ENCODE measurements around the gene KRTAP29-1.

KRTAP29-1 gene

GRCh38 chr17:41333836-41334235 lies 31.2 kb upstream of the KRTAP29-1 start:
- in situ Hi-C loops (cut with MboI; ENCODE audit: low sequenced_read_pairs, unreplicated experiment) = no loop called here
- no peak for DNase-seq (ENCODE audit: low spot score)
- TF ChIP-seq, protein P1, sequence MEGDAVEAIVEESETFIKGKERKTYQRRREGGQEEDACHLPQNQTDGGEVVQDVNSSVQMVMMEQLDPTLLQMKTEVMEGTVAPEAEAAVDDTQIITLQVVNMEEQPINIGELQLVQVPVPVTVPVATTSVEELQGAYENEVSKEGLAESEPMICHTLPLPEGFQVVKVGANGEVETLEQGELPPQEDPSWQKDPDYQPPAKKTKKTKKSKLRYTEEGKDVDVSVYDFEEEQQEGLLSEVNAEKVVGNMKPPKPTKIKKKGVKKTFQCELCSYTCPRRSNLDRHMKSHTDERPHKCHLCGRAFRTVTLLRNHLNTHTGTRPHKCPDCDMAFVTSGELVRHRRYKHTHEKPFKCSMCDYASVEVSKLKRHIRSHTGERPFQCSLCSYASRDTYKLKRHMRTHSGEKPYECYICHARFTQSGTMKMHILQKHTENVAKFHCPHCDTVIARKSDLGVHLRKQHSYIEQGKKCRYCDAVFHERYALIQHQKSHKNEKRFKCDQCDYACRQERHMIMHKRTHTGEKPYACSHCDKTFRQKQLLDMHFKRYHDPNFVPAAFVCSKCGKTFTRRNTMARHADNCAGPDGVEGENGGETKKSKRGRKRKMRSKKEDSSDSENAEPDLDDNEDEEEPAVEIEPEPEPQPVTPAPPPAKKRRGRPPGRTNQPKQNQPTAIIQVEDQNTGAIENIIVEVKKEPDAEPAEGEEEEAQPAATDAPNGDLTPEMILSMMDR (IDR thresholded peaks at IDR 0.05; ENCODE audit: borderline replicate concordance, control extremely low read depth, extremely low read depth, insufficient read depth, missing control alignments) = no peak

DNA sequence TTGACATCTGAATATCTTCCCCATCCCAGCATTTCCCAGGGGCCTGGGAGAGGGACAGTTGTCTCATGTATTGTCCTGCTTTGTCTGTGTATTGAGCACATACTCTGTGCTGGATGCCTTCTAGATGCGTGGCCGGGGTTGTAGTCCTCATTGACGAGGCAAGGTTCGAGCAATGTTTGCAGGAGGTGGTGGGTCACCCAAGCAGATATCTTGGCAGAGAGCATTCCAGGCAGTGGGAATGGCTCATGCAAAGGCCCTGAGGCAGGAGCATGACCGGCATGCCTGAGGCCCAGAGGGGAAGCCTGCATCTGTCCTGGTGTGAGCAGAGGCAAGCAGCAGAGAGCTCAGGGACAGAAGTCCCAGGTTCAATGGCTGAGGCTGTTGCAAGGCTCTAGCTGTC lies 30.4 kb upstream of the KRTAP29-1 start:
- in situ Hi-C loops (cut with MboI; ENCODE audit: low sequenced_read_pairs, unreplicated experiment) = no loop called here
- TF ChIP-seq, protein P1 (IDR thresholded peaks at IDR 0.05; ENCODE audit: borderline replicate concordance, control extremely low read depth, extremely low read depth, insufficient read depth, missing control alignments) = no peak

DNA sequence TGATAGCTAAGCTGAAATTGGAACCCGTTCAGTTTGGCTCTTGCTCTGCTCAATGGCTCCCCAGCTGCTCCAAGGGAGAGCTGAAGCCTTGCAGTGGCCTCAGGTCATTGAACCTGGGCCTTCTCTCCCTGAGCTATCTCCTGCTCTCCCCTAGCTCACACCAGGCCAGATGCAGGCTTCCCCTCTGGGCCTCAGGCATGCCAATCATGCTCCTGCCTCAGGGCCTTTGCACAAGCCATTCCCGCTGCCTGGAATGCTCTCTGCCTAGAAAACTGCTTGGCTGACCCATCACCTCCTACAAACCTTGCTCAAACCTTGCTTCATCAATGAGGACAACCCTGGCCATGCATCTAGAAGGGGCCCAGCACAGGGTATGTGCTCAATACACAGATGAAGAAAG lies 29.6 kb upstream of the KRTAP29-1 start:
- TF ChIP-seq, protein P1 (IDR thresholded peaks at IDR 0.05; ENCODE audit: borderline replicate concordance, control extremely low read depth, extremely low read depth, insufficient read depth, missing control alignments) = no peak
- in situ Hi-C loops (cut with MboI; ENCODE audit: low sequenced_read_pairs, unreplicated experiment) = no loop called here
- no peak for DNase-seq (ENCODE audit: low spot score)

More for the DNA sequence above, 30.4 kb upstream of the KRTAP29-1 start:
- DNase-seq (ENCODE audit: low spot score) = no peak

GRCh38 chr17:41331606-41332005 lies 29.0 kb upstream of the KRTAP29-1 start:
- TF ChIP-seq, protein P1 (IDR thresholded peaks at IDR 0.05; ENCODE audit: borderline replicate concordance, control extremely low read depth, extremely low read depth, insufficient read depth, missing control alignments) = no peak
- DNase-seq (ENCODE audit: low spot score) = no peak
- in situ Hi-C loops (cut with MboI; ENCODE audit: low sequenced_read_pairs, unreplicated experiment) = no loop called here

GRCh38 chr17:41329279-41329948 lies 26.8 kb upstream of the KRTAP29-1 start:
- TF ChIP-seq, protein P1 (IDR thresholded peaks at IDR 0.05; ENCODE audit: borderline replicate concordance, control extremely low read depth, extremely low read depth, insufficient read depth, missing control alignments) = peak; percentile 16
- in situ Hi-C loops (cut with MboI; ENCODE audit: low sequenced_read_pairs, unreplicated experiment) = no loop called here
- DNase-seq (ENCODE audit: low spot score) = no peak

DNA sequence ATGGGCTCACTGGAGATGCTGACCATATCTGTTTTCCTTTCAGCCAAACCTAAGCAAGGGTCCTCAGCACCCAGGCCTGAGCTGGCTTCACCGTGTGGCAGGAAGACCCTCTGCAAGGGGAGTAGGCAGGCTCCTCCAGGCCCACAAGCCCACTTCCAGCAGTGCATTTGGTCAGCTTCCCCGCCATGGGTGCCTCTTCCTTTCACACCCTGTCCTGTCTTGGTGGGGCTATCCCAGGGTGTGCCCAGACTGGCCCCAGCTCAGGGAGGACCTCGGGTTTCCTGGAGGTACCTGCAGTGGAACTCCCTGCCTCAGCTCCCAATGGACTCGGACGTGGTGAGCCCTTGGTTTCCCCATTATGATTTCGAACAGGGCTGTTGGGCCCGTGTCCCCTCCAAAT lies 25.6 kb upstream of the KRTAP29-1 start:
- TF ChIP-seq, protein P1 (IDR thresholded peaks at IDR 0.05; ENCODE audit: borderline replicate concordance, control extremely low read depth, extremely low read depth, insufficient read depth, missing control alignments) = no peak
- in situ Hi-C loops (cut with MboI; ENCODE audit: low sequenced_read_pairs, unreplicated experiment) = no loop called here
- DNase-seq (ENCODE audit: low spot score) = no peak

Data from GM13976 (cell line).